Left ventricle myocardium inferior (tissue), 1 donor: ENCODE data around the gene P3H3. TPM values are rescaled to one million over a fixed set of nuclear protein-coding genes. Genes with fewer than 3 reads are reported as not detected.

Source experiments
- DNase-seq: peaks from one replicate; pipeline ENCODE4 v3.0.0-alpha.2; 2020
- H3K27ac ChIP-seq: fragments of 200-600 bp; replicated peaks from 2 replicates; pipeline ENCODE4 v1.8.0; 2021
- H3K27me3 ChIP-seq: fragments of 200-600 bp; 2 replicates; pipeline ENCODE4 v1.8.0; 2021; ENCODE audit warnings: low read depth
- H3K36me3 ChIP-seq: fragments of 200-600 bp; 2 replicates; pipeline ENCODE4 v1.8.0; 2021
- H3K4me1 ChIP-seq: fragments of 200-600 bp; 2 replicates; pipeline ENCODE4 v1.8.0; 2021
- H3K4me3 ChIP-seq: fragments of 200-600 bp; 2 replicates; pipeline ENCODE4 v1.8.0; 2021; ENCODE audit warnings: mild to moderate bottlenecking, moderate library complexity
- H3K9me3 ChIP-seq: fragments of 200-600 bp; replicated peaks from 2 replicates; pipeline ENCODE4 v1.8.0; 2021
- intact Hi-C: fragments of 100-400 bp; cut with micrococcal nuclease; formaldehyde crosslinking; loops from one replicate; pipeline ENCODE4 v1.11.0; 2022
- total RNA-seq: library from RNA; stranded (reverse); fragmentation: NEBNext Ultra II Directional; extraction: Animal tissue kit (Norgen Biotek cat#: 25700); gene quantifications from one replicate; pipeline ENCODE4 v1.2.1, GENCODE V29; 2021
- TF ChIP-seq, protein P1 (sequence below): fragments of 200-600 bp; IDR thresholded peaks from 2 replicates; pipeline ENCODE4 v1.8.0; 2021; ENCODE audit warnings: antibody characterized with exemption, mild to moderate bottlenecking, borderline replicate concordance
- donor health status: DM: no; HTN: yes; CAD: no; lungs with severe emphysema.

The P3H3 gene
- total RNA-seq, 1 donor from 2014 or later: 17.5 TPM

DNA sequence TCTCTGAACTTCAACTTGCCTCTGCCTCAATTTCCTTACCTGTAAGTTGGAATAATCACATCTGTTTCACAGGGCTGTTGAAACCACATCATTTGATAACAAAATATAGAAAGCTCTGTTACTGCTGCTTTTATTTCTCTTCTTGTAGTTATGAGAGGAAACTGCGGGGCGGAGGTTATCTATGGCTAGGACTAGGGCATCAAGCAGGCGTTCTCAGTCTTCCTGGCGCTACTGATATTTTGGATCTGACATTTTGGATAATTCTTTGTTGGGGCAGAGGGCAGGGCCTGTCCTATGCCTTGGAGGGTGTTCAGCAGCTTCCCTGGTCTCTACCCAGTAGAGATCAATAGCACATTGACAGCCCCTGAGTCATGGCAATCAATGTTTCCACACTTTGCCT, 3.9 kb downstream of the P3H3 start:
- H3K27me3 ChIP-seq: peaks cover 5% of the 10 kb centered on the region
- peak overlapping the region; percentile 83 for H3K27ac ChIP-seq
- DNase-seq: no peak
- peaks cover 50% of the 10 kb centered on the region for H3K4me1 ChIP-seq
- TF ChIP-seq, protein P1, sequence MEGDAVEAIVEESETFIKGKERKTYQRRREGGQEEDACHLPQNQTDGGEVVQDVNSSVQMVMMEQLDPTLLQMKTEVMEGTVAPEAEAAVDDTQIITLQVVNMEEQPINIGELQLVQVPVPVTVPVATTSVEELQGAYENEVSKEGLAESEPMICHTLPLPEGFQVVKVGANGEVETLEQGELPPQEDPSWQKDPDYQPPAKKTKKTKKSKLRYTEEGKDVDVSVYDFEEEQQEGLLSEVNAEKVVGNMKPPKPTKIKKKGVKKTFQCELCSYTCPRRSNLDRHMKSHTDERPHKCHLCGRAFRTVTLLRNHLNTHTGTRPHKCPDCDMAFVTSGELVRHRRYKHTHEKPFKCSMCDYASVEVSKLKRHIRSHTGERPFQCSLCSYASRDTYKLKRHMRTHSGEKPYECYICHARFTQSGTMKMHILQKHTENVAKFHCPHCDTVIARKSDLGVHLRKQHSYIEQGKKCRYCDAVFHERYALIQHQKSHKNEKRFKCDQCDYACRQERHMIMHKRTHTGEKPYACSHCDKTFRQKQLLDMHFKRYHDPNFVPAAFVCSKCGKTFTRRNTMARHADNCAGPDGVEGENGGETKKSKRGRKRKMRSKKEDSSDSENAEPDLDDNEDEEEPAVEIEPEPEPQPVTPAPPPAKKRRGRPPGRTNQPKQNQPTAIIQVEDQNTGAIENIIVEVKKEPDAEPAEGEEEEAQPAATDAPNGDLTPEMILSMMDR: no peak
- no peak overlapping the region for H3K4me3 ChIP-seq
- intact Hi-C loops: no loop called here
- H3K9me3 ChIP-seq: no peaks in the 10 kb centered on the region
- peaks cover 28% of the 10 kb centered on the region for H3K36me3 ChIP-seq

DNA sequence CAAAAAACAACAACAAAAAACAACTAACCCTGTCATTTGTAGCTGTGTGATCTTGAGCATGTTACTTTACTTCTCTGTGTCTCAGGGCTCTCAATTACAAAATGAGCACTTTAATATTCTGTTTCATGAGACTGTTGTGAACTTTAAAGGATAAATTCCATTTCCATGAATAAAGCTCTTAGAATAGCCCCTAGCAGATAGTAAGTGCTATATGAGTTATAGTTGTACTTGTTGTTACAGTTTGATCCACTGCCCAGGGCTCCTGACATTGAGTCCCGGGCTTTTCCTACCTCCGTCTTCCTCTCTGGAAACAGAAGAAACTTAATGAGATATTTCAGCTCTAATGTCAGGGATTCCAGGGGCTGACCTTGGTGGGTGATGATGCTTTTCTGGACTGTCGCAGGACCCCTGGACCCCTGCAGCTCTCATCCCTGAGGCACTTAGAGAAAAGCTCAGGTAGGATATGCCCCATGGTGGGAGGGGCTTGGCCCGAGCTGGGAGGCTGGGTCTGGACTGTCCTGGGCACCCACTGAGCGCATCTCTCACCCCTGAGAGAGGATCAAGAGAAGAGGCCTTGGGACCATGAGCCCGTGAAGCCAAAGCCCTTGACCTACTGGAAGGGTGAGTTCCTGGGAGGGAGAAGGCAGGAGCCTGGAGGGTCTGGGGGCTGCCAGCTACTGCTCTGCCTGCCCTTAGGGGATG, 5.1 kb downstream of the P3H3 start:
- H3K27ac ChIP-seq: peak overlapping the region; percentile 83
- peaks cover 5% of the 10 kb centered on the region for H3K27me3 ChIP-seq
- intact Hi-C loops: no loop called here
- peak overlapping the region; percentile 64 for H3K4me3 ChIP-seq
- H3K9me3 ChIP-seq: no peaks in the 10 kb centered on the region
- TF ChIP-seq, protein P1: no peak
- H3K4me1 ChIP-seq: peaks cover 40% of the 10 kb centered on the region
- peaks cover 40% of the 10 kb centered on the region for H3K36me3 ChIP-seq
- DNase-seq: no peak

DNA sequence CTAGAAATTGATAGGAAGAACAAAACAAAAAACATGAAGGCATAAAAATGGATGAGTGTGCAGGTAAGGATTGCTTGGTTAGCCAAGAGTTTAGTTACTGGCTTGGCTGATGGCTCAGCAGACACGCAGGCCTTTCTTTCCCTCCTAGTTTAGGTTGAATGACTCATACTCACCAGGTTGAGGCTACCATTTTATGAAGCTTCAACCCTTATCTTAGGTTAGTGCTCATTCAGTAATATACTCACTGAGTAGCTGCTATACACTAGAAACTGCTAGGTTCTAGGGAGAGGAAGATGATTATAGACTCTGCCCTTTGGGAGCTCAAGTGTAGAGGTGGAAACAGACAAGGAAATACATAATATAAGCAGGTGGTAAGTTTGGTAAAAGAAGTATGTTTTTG, 6.0 kb downstream of the P3H3 start:
- H3K4me1 ChIP-seq: peaks cover 30% of the 10 kb centered on the region
- H3K27ac ChIP-seq: peak overlapping the region; percentile 83
- H3K9me3 ChIP-seq: no peaks in the 10 kb centered on the region
- no peak for DNase-seq
- TF ChIP-seq, protein P1: no peak
- peaks cover 49% of the 10 kb centered on the region for H3K36me3 ChIP-seq
- intact Hi-C loops: no loop called here
- peak overlapping the region; percentile 64 for H3K4me3 ChIP-seq
- H3K27me3 ChIP-seq: no peaks in the 10 kb centered on the region

DNA sequence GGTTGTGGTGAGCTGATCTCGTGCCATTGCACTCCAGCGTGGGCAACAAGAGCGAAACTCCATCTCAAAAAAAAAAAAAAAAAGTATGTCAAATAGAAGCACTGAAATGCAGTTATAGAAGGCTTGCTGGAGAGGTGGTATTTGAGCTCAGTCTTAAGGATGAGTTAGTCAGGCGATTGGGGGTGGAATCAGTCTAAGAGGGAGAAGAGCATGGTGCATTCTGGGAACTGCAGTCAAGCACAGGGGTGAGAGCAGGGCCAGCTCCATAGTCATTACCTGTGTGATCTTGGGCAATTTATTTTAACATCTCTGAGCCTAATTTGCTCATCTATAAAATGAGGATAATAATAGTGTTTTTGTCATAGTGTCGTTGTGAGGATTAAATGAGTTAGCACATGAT, 6.7 kb downstream of the P3H3 start:
- Histone ChIP-seq H3K27ac (peak overlapping the region; percentile 83), H3K4me3 (peak overlapping the region; percentile 64), H3K4me1 (peaks cover 24% of the 10 kb centered on the region), H3K36me3 (peaks cover 54% of the 10 kb centered on the region), H3K9me3 (no peaks in the 10 kb centered on the region), H3K27me3 (no peaks in the 10 kb centered on the region)
- intact Hi-C loops: no loop called here
- TF ChIP-seq, protein P1: no peak
- DNase-seq: no peak

DNA sequence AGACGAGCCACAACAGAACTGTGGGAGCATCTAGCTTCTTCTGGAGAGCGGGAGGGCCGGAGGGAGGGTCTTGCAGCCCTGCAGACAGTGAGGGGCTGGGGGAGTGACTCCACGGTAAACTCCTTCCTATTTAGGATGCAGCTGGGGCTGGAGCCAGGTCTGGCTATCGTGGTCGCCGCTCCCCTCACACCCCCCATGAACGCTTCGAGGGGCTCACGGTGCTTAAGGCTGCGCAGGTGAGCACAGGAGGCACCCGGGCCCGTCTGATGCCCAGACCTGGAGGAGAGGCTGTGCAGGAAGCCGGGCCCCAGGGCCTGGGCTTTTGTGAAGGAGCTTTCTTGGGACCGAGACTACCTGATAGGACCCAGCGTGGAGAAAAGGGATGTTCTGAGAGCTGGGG, 8.6 kb downstream of the P3H3 start:
- H3K4me1 ChIP-seq: peaks cover 30% of the 10 kb centered on the region
- TF ChIP-seq, protein P1: no peak
- no peak for DNase-seq
- H3K36me3 ChIP-seq: peaks cover 47% of the 10 kb centered on the region
- H3K27ac ChIP-seq: no peak overlapping the region
- no peaks in the 10 kb centered on the region for H3K9me3 ChIP-seq
- no peaks in the 10 kb centered on the region for H3K27me3 ChIP-seq
- no peak overlapping the region for H3K4me3 ChIP-seq
- intact Hi-C loops: no loop called here
